PC-3 (cell line): ENCODE data around the gene ATP10A.

Source experiments
- EZH2 ChIP-seq: fragments of 300-600 bp; sonication (generic); IDR thresholded peaks from one replicate; pipeline ENCODE4 v1.6.1; 2017; ENCODE audit warnings: antibody characterized with exemption, mild to moderate bottlenecking, low read length; ENCODE audit not compliant: unreplicated experiment
- EZH2phosphoT487 ChIP-seq: fragments of 300-600 bp; sonication (generic); IDR thresholded peaks from 2 replicates; pipeline ENCODE4 v1.6.1; 2018; ENCODE audit warnings: mild to moderate bottlenecking, antibody characterized with exemption, low read length, borderline replicate concordance
- TF ChIP-seq, protein P1 (sequence below): fragments of 300-600 bp; sonication (generic); conservative IDR thresholded peaks from 2 replicates; pipeline ENCODE4 v1.5.1; 2017; ENCODE audit warnings: antibody characterized with exemption, low read depth, mild to moderate bottlenecking, low read length

DNA sequence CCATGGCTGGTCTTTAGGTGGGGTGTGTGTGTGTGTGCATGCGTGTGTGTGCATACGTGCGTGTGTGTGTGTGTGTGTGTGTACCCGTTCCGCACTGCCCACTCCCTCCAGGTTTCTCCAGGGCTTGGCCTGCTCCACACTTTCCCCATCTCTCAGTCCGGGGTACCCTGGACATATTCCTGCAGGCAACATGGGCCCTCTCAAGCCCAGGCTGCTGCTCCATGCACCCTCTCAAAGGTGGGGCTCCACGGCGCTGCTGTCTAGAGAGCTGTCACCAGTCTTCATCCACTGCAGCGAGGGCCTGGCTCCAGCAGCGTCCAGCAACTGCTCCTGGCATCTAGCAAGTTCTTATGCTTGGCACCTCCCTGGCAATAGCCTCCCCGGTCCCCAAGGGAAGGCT lies 86.1 kb downstream of the ATP10A start:
- TF ChIP-seq, protein P1, sequence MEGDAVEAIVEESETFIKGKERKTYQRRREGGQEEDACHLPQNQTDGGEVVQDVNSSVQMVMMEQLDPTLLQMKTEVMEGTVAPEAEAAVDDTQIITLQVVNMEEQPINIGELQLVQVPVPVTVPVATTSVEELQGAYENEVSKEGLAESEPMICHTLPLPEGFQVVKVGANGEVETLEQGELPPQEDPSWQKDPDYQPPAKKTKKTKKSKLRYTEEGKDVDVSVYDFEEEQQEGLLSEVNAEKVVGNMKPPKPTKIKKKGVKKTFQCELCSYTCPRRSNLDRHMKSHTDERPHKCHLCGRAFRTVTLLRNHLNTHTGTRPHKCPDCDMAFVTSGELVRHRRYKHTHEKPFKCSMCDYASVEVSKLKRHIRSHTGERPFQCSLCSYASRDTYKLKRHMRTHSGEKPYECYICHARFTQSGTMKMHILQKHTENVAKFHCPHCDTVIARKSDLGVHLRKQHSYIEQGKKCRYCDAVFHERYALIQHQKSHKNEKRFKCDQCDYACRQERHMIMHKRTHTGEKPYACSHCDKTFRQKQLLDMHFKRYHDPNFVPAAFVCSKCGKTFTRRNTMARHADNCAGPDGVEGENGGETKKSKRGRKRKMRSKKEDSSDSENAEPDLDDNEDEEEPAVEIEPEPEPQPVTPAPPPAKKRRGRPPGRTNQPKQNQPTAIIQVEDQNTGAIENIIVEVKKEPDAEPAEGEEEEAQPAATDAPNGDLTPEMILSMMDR, result no peak
- no peak for TF ChIP-seq EZH2phosphoT487
- TF ChIP-seq EZH2, result no peak
